DMS153 treated with DMSO at 0.1 percent for 48 hours (cell line): ENCODE measurements around the gene MTMR1.

ENCODE experiments used
- DNase-seq: peaks from one replicate; lab custom pipeline; 2025; ENCODE audit not compliant: unreplicated experiment; lab: John Stamatoyannopoulos, UW

Gene MTMR1

DNA sequence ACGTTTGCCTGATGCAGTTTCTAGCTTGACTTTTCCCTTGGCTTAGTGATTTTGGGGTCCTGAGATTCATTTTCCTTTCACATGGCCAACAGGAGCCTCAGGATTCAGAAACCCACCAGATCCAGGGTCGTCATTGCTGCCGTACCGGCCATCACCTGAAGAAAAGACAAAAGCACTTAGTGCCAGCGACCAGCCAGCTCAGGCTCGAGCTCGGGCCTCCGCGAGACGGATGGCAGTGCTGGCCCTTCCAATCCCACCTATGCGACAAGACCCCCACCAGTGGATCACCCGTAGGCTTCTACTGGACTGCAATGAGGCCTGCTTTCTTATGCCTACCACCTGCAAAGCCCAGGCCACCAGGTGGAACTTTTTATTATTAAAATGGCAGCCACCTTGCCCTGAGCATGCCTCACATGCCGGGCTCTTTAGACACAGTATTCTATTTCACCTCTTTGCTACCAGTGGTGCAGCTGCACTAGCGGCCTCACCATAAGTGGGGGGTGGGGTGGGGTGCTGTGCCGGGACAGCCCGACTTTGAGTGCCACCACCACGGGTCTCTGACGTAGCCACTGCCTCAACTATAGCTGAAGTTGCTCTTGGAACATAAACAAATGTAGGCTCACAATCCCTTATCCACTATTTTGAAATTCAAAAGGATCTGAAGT lies 84.3 kb downstream of the MTMR1 start:
- DNase-seq = no peak

DNA sequence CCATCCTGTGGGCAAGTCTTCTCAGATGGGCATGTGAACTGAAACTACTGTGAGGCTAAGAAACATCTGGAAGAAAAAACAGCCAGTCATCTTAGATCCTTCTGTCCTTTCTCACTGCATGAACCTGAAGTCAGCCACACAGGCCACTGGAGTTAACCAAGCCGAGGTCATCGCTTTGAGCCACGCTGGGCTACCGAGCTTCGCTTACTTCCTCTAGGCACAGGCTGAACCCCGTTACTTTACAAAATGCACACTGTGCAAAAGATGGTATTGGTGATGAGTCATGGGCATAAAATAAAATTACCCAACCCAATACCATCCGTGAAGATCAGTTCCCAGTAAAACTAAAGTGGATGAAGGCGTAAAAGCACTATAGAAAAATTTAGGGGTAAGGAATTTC lies 86.2 kb downstream of the MTMR1 start:
- no peak for DNase-seq

DNA sequence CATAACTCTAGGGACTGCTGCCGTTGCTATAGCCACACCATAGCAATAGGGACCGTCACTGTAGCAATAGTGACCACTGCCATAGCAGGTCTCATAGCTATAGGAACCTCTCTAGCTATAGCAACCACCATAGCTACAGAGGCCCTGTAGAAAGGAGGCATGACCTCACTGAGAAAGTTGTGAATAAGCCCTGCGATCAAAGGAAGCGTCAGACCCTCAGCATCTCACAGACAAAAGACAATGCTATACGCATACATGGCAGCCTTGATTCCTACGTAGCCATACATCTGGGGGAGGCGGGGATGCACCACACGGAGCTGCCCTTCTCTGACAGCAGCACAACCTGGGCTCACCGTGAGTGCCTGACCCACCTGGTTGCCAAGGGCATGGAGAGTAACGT lies 88.5 kb downstream of the MTMR1 start:
- DNase-seq = no peak

GRCh38 chrX:150790021-150790420 lies 96.8 kb downstream of the MTMR1 start:
- no peak for DNase-seq

GRCh38 chrX:150792949-150793527 lies 99.8 kb downstream of the MTMR1 start:
- no peak for DNase-seq

- no peak for DNase-seq
These were observed 112.5 kb downstream of the MTMR1 start for GRCh38 chrX:150805736-150806135.

DNA sequence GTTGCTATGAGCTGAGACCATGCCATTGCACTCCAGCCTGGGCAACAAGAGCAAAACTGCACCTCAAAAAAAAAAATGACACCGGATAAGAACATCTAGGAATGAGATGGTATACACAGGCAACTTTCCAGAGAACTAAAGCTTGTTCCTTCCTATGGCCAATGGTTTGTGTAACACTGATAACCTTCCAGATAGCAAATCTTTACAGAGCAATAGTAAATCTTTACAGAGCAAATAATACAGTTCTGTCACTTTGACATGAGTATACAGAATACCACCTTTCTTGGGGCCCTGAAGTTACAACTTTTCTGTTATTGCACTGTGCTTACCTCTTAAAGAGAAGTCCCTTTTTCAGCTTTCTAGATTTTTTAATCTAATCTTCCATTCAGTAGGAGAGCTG lies 113.6 kb downstream of the MTMR1 start:
- no peak for DNase-seq

DNA sequence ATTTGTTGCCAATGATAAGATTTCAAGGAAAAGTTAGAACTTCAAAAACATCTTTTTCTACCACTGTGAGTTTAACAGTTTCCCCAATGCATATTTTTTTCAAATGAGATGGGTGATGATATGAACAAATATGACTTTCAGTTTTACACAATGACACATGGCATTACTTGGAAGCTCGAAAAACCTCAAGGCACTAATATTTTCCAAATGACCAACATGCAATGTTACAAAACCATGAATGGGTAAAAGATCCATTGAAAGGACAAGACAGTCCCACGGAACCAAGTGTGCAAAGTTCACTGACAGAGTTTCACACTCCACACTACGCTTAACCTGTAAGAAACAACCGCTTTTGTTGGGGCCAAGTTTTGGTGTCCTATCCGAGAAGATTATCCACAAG lies 120.7 kb downstream of the MTMR1 start:
- DNase-seq = no peak
